K562 (cell line): Measurements from ENCODE around the gene CYP51A1. TPM values are rescaled to one million over a fixed set of nuclear protein-coding genes. Genes with fewer than 3 reads are reported as not detected.

Source experiments
- BCL6 ChIP-seq: fragments of 250-450 bp; sonication (Bioruptor Pico); IDR thresholded peaks from 2 replicates; pipeline ENCODE4 v1.4.0; 2020
- CUX1 ChIP-seq: fragments of 200-800 bp; sonication (Bioruptor generic); IDR thresholded peaks from 2 replicates; pipeline ENCODE4 v1.6.1; 2016; ENCODE audit warnings: missing genetic modification characterization, missing compliant biosample characterization
- GMEB1 ChIP-seq: fragments of 250-450 bp; sonication (Bioruptor Pico); IDR thresholded peaks from 2 replicates; pipeline ENCODE4 v1.4.0; 2020; ENCODE audit warnings: mild to moderate bottlenecking
- HDAC1 ChIP-seq, 2 experiments: fragments of 450-650 bp; IDR thresholded peaks; 2 replicates each; pipeline ENCODE4 v1.6.1; 2016 to 2017; ENCODE audit warnings: inconsistent platforms in 1 of 2, mild to moderate bottlenecking in 1 of 2, moderate library complexity in 1 of 2
- HDAC6 ChIP-seq: IDR thresholded peaks from 2 replicates; pipeline ENCODE4 v1.6.1; 2012; ENCODE audit warnings: low read depth, mild to moderate bottlenecking, control low read depth, inconsistent platforms, low read length, moderate library complexity
- HOMEZ ChIP-seq: fragments of 250-450 bp; sonication (Bioruptor Pico); IDR thresholded peaks from 2 replicates; pipeline ENCODE4 v1.4.0; 2020; ENCODE audit warnings: mild to moderate bottlenecking, moderate library complexity
- IRF1 ChIP-seq: sonication (generic); formaldehyde crosslinking; IDR thresholded peaks from 2 replicates; pipeline ENCODE4 v1.8.0; 2022; ENCODE audit warnings: missing genetic modification reagents, mild to moderate bottlenecking, borderline replicate concordance
- KAT2B ChIP-seq: IDR thresholded peaks from one replicate; pipeline ENCODE4 v1.6.1; 2012; ENCODE audit warnings: low read depth, mild to moderate bottlenecking, control low read depth, inconsistent platforms, low read length, moderate library complexity
- NBN ChIP-seq: fragments of 450-650 bp; IDR thresholded peaks from 2 replicates; pipeline ENCODE4 v1.6.1; 2016; ENCODE audit warnings: low read depth, mild to moderate bottlenecking
- NEUROD1 ChIP-seq: fragments of 150-350 bp; IDR thresholded peaks from 2 replicates; pipeline ENCODE4 v1.6.1; 2014; ENCODE audit warnings: borderline replicate concordance, low read length, low read depth; ENCODE audit not compliant: partially characterized antibody
- PCBP1 ChIP-seq: fragments of 200-400 bp; formaldehyde crosslinking; IDR thresholded peaks from 2 replicates; pipeline ENCODE4 v1.6.1; 2018; ENCODE audit warnings: mild to moderate bottlenecking, low read depth, low read length; ENCODE audit not compliant: poor library complexity, severe bottlenecking
- RBFOX2 ChIP-seq: fragments of 200-400 bp; formaldehyde crosslinking; IDR thresholded peaks from 2 replicates; pipeline ENCODE4 v1.6.1; 2017; ENCODE audit warnings: low read depth, mild to moderate bottlenecking, low read length, moderate library complexity
- SREBF1 ChIP-seq: fragments of 150-350 bp; IDR thresholded peaks from 2 replicates; pipeline ENCODE4 v1.6.1; 2014; ENCODE audit warnings: antibody characterized with exemption, low read depth, low read length, borderline replicate concordance
- THRAP3 ChIP-seq: fragments of 450-650 bp; IDR thresholded peaks from 2 replicates; pipeline ENCODE4 v1.6.1; 2016; ENCODE audit warnings: mild to moderate bottlenecking, inconsistent platforms, borderline replicate concordance
- ZNF12 ChIP-seq: sonication (generic); formaldehyde crosslinking; IDR thresholded peaks from 2 replicates; pipeline ENCODE4 v1.4.0; 2020; ENCODE audit warnings: mild to moderate bottlenecking, missing genetic modification reagents
- ZNF707 ChIP-seq: fragments of 250-450 bp; sonication (Bioruptor Pico); conservative IDR thresholded peaks from 2 replicates; pipeline ENCODE4 v1.8.0; 2022; ENCODE audit warnings: inconsistent platforms, mild to moderate bottlenecking, moderate library complexity
- polyA plus RNA-seq, 8 experiments: library from polyadenylated mRNA; depleted of rRNA in 4 of 8; stranded (reverse) in 5 of 8; unstranded in 3 of 8; fragments of >200 nt; fragmentation: Nextera tagmentation in 2 of 8; fragmentation: Illumina TruSeq in 1 of 8; extraction: Ambion mirVana in 2 of 8; extraction: Trizol in 1 of 8; gene quantifications; 2 replicates each; pipeline versions ENCODE4 v1.2.1 to v1.2.3, GENCODE V29; 2011 to 2014; ENCODE audit warnings: inconsistent platforms in 1 of 8, missing spikeins in 1 of 8
- total RNA-seq, 7 experiments: library from RNA; depleted of rRNA in 6 of 7; stranded (reverse); fragments of >200 nt in 6 of 7; fragmentation: Illumina TruSeq in 2 of 7; extraction: Trizol in 2 of 7; gene quantifications; 2 replicates each; pipeline versions ENCODE4 v1.2.1 to v1.2.3, GENCODE V29; 2011 to 2021; ENCODE audit warnings: low replicate concordance in 1 of 7

The CYP51A1 gene
- total and polyA plus RNA-seq, 9 of the 15 experiments (the other 6 are each of a cell fraction or from before 2014, with no cell fraction given): 35.4 to 151 (median 80.3) TPM

GRCh38 chr7:92133737-92134270, 473 bp downstream of the CYP51A1 start (continued):
- TF ChIP-seq GMEB1 (CRISPR knock-in tag) (peak; percentile 45; the same call in 1 of the 2 replicates), RBFOX2 (no peak), SREBF1 (no peak), NEUROD1 (peak; percentile 68), HOMEZ (no peak), PCBP1 (no peak), HDAC1 (IDR thresholded peaks at IDR 0.05) (peak in 1 of 2 experiments; percentile 90; a peak in 2 of 4 replicates), BCL6 (CRISPR knock-in tag) (0 out of 2 replicates have a peak, but pooled peaks have one; percentile 47), HDAC6 (no peak), CUX1 (no peak), KAT2B (no peak), ZNF707 (CRISPR knock-in tag) (no peak), IRF1 (no peak), NBN (no peak), THRAP3 (no peak), ZNF12 (no peak)
